ENCODE results near the gene TOMM40. TPM values are rescaled to one million over a fixed set of nuclear protein-coding genes. Genes with fewer than 3 reads are reported as not detected.

Gene TOMM40
- total RNA-seq, 1 donor from 2014 or later, result 107 TPM

GRCh38 chr19:44905437-44906160 lies 14.5 kb downstream of the TOMM40 start, which contains the start of gene APOE:
TSS of gene APOE (plus strand) at chr19:44905796. CDS start at chr19:44906625, 829 bp downstream.
- no peaks in the 10 kb centered on the region for H3K79me2 ChIP-seq (ENCODE audit: insufficient read depth, low read length)
- peaks cover 5% of the 10 kb centered on the region for H3K36me3 Mint-ChIP-seq (ENCODE audit: low read depth, unreplicated experiment)
- peak within 1 kb of the TSS; percentile 91 for H3K27ac Mint-ChIP-seq (ENCODE audit: unreplicated experiment)
- no peak within 1 kb of the TSS for H3K9ac ChIP-seq (ENCODE audit: low read length)
- DNase-seq (ENCODE audit: low read depth) (no peak), FAIRE-seq (no peak)
- H3K4me1 ChIP-seq (ENCODE audit: insufficient read depth, low read length), result no peaks in the 10 kb centered on the region
- H3K4me1 Mint-ChIP-seq (ENCODE audit: low read depth, unreplicated experiment), result peaks cover 9% of the 10 kb centered on the region
- H3K4me2 ChIP-seq (ENCODE audit: low read length), result peak within 1 kb of the TSS; percentile 73
- H3K4me3 ChIP-seq (ENCODE audit: insufficient read depth, low read depth, low read length), result no peak within 1 kb of the TSS
- no peaks in the 10 kb centered on the region for H3K27me3 Mint-ChIP-seq (ENCODE audit: low read depth, unreplicated experiment)
- H3K4me3 Mint-ChIP-seq (ENCODE audit: unreplicated experiment), result peak within 1 kb of the TSS; percentile 95
- H3K27me3 ChIP-seq (ENCODE audit: insufficient read depth, low read length), result peaks cover 4% of the 10 kb centered on the region
- H3K27ac ChIP-seq (ENCODE audit: low read depth, low read length), result no peak within 1 kb of the TSS
- peaks cover 4% of the 10 kb centered on the region for H3K36me3 ChIP-seq (ENCODE audit: insufficient read depth, low read length)
- peaks cover 14% of the 10 kb centered on the region for H4K20me1 ChIP-seq (ENCODE audit: insufficient read depth, low read length)
- no peak within 1 kb of the TSS for H2AFZ ChIP-seq (ENCODE audit: low read depth, low read length)
- TF ChIP-seq CTCF (IDR thresholded peaks at IDR 0.05; ENCODE audit: insufficient read depth, low read depth, low read length) (no peak), EZH2 (IDR thresholded peaks at IDR 0.05; ENCODE audit: insufficient read depth, low read length) (peak; percentile 42)
- H3K9me3 ChIP-seq (ENCODE audit: insufficient read depth, low read depth, low read length), result no peaks in the 10 kb centered on the region
- H3K9me3 Mint-ChIP-seq (ENCODE audit: unreplicated experiment), result no peaks in the 10 kb centered on the region

GRCh38 chr19:44907613-44908012 lies 16.6 kb downstream of the TOMM40 start:
- DNase-seq (ENCODE audit: low read depth), result no peak
- H3K36me3 Mint-ChIP-seq (ENCODE audit: low read depth, unreplicated experiment), result peaks cover 2% of the 10 kb centered on the region
- no peak for TF ChIP-seq CTCF (IDR thresholded peaks at IDR 0.05; ENCODE audit: insufficient read depth, low read depth, low read length)
- no peak for TF ChIP-seq EZH2 (IDR thresholded peaks at IDR 0.05; ENCODE audit: insufficient read depth, low read length)
- Histone ChIP-seq H3K9me3 (ENCODE audit: insufficient read depth, low read depth, low read length) (no peaks in the 10 kb centered on the region), H3K27me3 (ENCODE audit: insufficient read depth, low read length) (peaks cover 4% of the 10 kb centered on the region), H3K4me3 (ENCODE audit: insufficient read depth, low read depth, low read length) (no peak overlapping the region), H2AFZ (ENCODE audit: low read depth, low read length) (no peak overlapping the region), H3K4me2 (ENCODE audit: low read length) (no peak overlapping the region), H3K27ac (ENCODE audit: low read depth, low read length) (no peak overlapping the region), H3K4me1 (ENCODE audit: insufficient read depth, low read length) (peaks cover 8% of the 10 kb centered on the region), H3K79me2 (ENCODE audit: insufficient read depth, low read length) (no peaks in the 10 kb centered on the region), H3K36me3 (ENCODE audit: insufficient read depth, low read length) (no peaks in the 10 kb centered on the region), H3K9ac (ENCODE audit: low read length) (no peak overlapping the region), H4K20me1 (ENCODE audit: insufficient read depth, low read length) (peaks cover 6% of the 10 kb centered on the region)
- no peaks in the 10 kb centered on the region for H3K9me3 Mint-ChIP-seq (ENCODE audit: unreplicated experiment)
- no peak for FAIRE-seq
- no peak overlapping the region for H3K4me3 Mint-ChIP-seq (ENCODE audit: unreplicated experiment)
- H3K27me3 Mint-ChIP-seq (ENCODE audit: low read depth, unreplicated experiment), result peaks cover 2% of the 10 kb centered on the region
- H3K4me1 Mint-ChIP-seq (ENCODE audit: low read depth, unreplicated experiment), result peaks cover 13% of the 10 kb centered on the region
- no peak overlapping the region for H3K27ac Mint-ChIP-seq (ENCODE audit: unreplicated experiment)

Measured in astrocyte (in vitro differentiated cells and primary cell).